Left renal cortex interstitium (tissue), 4 donors: ENCODE measurements around the gene ZSCAN25. TPM values are rescaled to one million over a fixed set of nuclear protein-coding genes. Genes with fewer than 3 reads are reported as not detected.

Experiments used
- polyA plus RNA-seq, 4 donors: library from polyadenylated mRNA; unstranded; fragments of 120-200 nt; gene quantifications; one replicate each; pipeline ENCODE4 v1.2.1, GENCODE V29; 2013; ENCODE audit not compliant: insufficient read length in 4 of 4

ZSCAN25 gene
- polyA plus RNA-seq, 4 donors, result 17.3 to 21.4 (median 19.6) TPM

Other genes starting within 250 kb of the ZSCAN25 start
- 10 to 100 TPM; 28.1 to 43.0 (median 35.5) TPM for gene ARPC1B, start 242.2 kb upstream of the ZSCAN25 start, polyA plus RNA-seq
- gene PDAP1, start 208.3 kb upstream of the ZSCAN25 start, polyA plus RNA-seq, result 100 to 1,000 TPM; 145 to 161 (median 149) TPM
- gene BUD31, start 208.0 kb upstream of the ZSCAN25 start, polyA plus RNA-seq, result 100 to 1,000 TPM; 102 to 120 (median 108) TPM
- 1 to 10 TPM; 4.2 to 5.4 (median 4.9) TPM for gene PTCD1, start 178.1 kb upstream of the ZSCAN25 start, polyA plus RNA-seq
- gene CPSF4, start 178.0 kb upstream of the ZSCAN25 start, polyA plus RNA-seq, result 10 to 100 TPM; 23.0 to 47.7 (median 36.0) TPM
- 100 to 1,000 TPM; 380 to 500 (median 431) TPM for gene ATP5MF, start 150.8 kb upstream of the ZSCAN25 start, polyA plus RNA-seq
- 10 to 100 TPM; 18.8 to 68.8 (median 36.4) TPM for gene ZNF789, start 144.1 kb upstream of the ZSCAN25 start, polyA plus RNA-seq
- 10 to 100 TPM; 13.5 to 20.8 (median 16.1) TPM for gene ZNF394, start 116.7 kb upstream of the ZSCAN25 start, polyA plus RNA-seq
- gene ZKSCAN5, start 112.3 kb upstream of the ZSCAN25 start, polyA plus RNA-seq, result 10 to 100 TPM; 14.8 to 16.7 (median 16.1) TPM
- 10 to 100 TPM; 13.3 to 16.9 (median 15.6) TPM for gene FAM200A, start 64.8 kb upstream of the ZSCAN25 start, polyA plus RNA-seq
- 100 to 1,000 TPM in 1 of 4 donors, 10 to 100 TPM in 3; 65.7 to 112 (median 83.5) TPM for gene ZNF655, start 58.3 kb upstream of the ZSCAN25 start, polyA plus RNA-seq
- 1 to 10 TPM; 2.0 to 2.4 (median 2.1) TPM for gene TMEM225B, start 18.7 kb upstream of the ZSCAN25 start, polyA plus RNA-seq
- gene CYP3A5, start 63.0 kb downstream of the ZSCAN25 start, polyA plus RNA-seq, result 1 to 10 TPM; 1.5 to 2.8 (median 1.8) TPM
- 10 to 100 TPM in 1 of 4 donors, 1 to 10 TPM in 1, under 1 TPM in 2; 0.29 to 23.5 (median 1.1) TPM for gene CYP3A7, start 118.2 kb downstream of the ZSCAN25 start, polyA plus RNA-seq
- gene CYP3A4, start 167.2 kb downstream of the ZSCAN25 start, polyA plus RNA-seq, result under 1 TPM; 0.20 to 0.46 (median 0.24) TPM
- under 1 TPM; 0.22 to 0.57 (median 0.42) TPM for gene CYP3A43, start 211.1 kb downstream of the ZSCAN25 start, polyA plus RNA-seq